ENCODE measurements around the gene DIS3L2. TPM values are rescaled to one million over a fixed set of nuclear protein-coding genes. Genes with fewer than 3 reads are reported as not detected.

DIS3L2 gene
- total RNA-seq, 4 donors from 2014 or later = 12.8 to 27.3 (median 16.8) TPM

DNA sequence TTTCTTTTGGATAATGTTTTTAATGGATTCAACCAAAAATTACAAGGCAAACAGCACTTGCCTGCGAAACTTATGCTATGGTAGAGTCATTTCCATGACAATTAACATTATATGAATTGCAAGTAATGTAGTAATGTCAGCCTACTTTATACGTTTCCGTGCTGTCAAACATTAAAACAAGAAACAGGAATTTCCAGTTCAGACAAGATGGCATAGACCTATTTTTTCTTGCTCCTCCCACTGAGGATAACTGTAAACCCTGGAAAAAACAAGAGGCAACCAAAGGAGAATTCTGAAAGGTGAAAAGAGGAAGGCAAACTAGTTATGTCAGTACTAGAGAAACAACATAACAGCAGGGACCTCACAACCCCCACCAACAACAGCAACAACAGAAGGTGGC is 170.7 kb downstream of the DIS3L2 start:
- H3K4me1 ChIP-seq = no peaks in the 10 kb centered on the region
- H3K36me3 ChIP-seq = peaks cover 0 to 19% of the 10 kb centered on the region in 2 donors
- no peak for DNase-seq
- TF ChIP-seq POLR2A (IDR thresholded peaks at IDR 0.05) = no peak
- no peak for TF ChIP-seq CTCF (IDR thresholded peaks at IDR 0.05 in 4 of 5, conservative IDR thresholded peaks at IDR 0.05 in 1 of 5)
- ATAC-seq = no peak
- intact Hi-C loops (cut with DNase I; ENCODE audit: low total_unique reads) = no loop called here
- H3K27ac ChIP-seq = no peak overlapping the region
- no peaks in the 10 kb centered on the region for H3K27me3 ChIP-seq
- no peak overlapping the region for H3K4me3 ChIP-seq
- H3K9me3 ChIP-seq = no peaks in the 10 kb centered on the region
- in situ Hi-C loops (cut with MboI; ENCODE audit: low sequenced_read_pairs in 4 of 4) = loop anchor here in 1 of 4 donors (10.0 kb wide), 1 partner anchor 207 kb away; the partner anchor contains the start of gene NPPC

DNA sequence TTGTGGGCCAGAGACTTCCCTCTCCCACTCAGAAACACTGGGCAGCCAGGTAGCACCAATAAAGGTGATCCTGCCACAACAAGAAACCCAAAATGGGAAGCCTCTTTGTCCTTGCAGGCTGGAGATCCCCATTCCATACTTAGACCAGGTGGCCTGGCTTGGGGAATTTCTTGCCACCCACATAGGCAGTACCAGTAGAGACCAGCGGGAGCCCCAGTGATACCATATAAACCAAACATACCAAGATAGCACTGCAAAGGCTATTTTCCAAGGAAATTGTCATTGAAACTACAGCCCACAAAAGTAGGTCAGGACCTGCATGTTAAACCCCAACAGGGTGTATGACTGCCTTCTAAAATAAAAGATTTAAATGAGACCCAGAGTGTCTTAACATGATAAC is 171.6 kb downstream of the DIS3L2 start:
- Histone ChIP-seq H3K27me3 (no peaks in the 10 kb centered on the region), H3K36me3 (peaks cover 0 to 19% of the 10 kb centered on the region in 2 donors), H3K27ac (no peak overlapping the region), H3K9me3 (no peaks in the 10 kb centered on the region), H3K4me1 (no peaks in the 10 kb centered on the region), H3K4me3 (no peak overlapping the region)
- in situ Hi-C loops (cut with MboI; ENCODE audit: low sequenced_read_pairs in 4 of 4) (loop anchor here in 1 of 4 donors (10.0 kb wide), 1 partner anchor 208 kb away; the partner anchor contains the start of gene NPPC), intact Hi-C loops (cut with DNase I; ENCODE audit: low total_unique reads) (no loop called here)
- DNase-seq = no peak
- no peak for ATAC-seq
- no peak for TF ChIP-seq POLR2A (IDR thresholded peaks at IDR 0.05)
- TF ChIP-seq CTCF (IDR thresholded peaks at IDR 0.05 in 4 of 5, conservative IDR thresholded peaks at IDR 0.05 in 1 of 5) = no peak

- no peak for DNase-seq
- Histone ChIP-seq H3K36me3 (peaks cover 0 to 19% of the 10 kb centered on the region in 2 donors), H3K4me1 (no peaks in the 10 kb centered on the region), H3K4me3 (no peak overlapping the region), H3K9me3 (no peaks in the 10 kb centered on the region), H3K27me3 (no peaks in the 10 kb centered on the region), H3K27ac (no peak overlapping the region)
- in situ Hi-C loops (cut with MboI; ENCODE audit: low sequenced_read_pairs in 4 of 4) = loop anchor here in 1 of 4 donors (10.0 kb wide), 1 partner anchor 210 kb away; the partner anchor contains the start of gene NPPC
- intact Hi-C loops (cut with DNase I; ENCODE audit: low total_unique reads) = no loop called here
- ATAC-seq = no peak
- TF ChIP-seq CTCF (IDR thresholded peaks at IDR 0.05 in 4 of 5, conservative IDR thresholded peaks at IDR 0.05 in 1 of 5) = no peak
- TF ChIP-seq POLR2A (IDR thresholded peaks at IDR 0.05) = no peak
Measured at GRCh38 chr2:232134939-232135338, 173.4 kb downstream of the DIS3L2 start.

DNA sequence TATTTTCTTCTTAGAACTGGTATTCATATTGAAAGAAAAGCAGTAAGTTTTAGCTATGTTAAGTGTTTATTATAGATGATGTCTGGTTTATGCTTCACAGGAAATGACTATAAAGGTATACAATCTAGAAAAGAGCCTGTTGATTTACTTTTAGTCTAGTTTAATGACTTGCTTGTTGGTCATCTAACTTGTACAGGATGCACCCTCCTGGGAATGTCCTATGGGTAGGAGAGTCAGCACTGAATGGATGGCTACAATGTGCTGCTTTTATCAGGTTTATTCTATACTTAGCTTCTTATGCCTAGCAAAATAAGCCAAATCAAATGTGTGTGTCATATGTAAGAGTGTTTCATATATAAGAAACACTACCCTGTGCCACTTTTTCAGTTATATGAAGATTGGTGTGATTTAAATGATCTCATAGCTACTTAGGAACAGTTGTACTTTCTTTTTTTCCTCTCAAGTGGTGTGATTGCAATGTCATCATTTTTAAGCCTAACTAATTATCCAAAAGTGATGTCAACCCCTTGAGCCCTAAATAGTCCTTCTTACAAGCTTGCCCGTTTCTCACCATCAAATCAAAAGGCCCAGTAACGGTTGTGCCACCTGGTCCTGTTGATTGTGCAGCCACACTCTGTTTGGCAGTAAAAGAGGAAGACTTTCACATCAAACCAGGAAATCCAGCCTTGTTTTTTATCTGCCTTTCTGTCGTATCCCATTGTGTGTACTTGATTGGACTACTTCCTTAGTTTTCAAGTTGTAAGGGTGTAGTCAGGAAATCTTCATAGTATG is 176.0 kb downstream of the DIS3L2 start:
- TF ChIP-seq CTCF (IDR thresholded peaks at IDR 0.05 in 4 of 5, conservative IDR thresholded peaks at IDR 0.05 in 1 of 5) (no peak), POLR2A (IDR thresholded peaks at IDR 0.05) (no peak)

More for the DNA sequence above, 176.0 kb downstream of the DIS3L2 start:
- H3K4me1 ChIP-seq = no peaks in the 10 kb centered on the region
- intact Hi-C loops (cut with DNase I; ENCODE audit: low total_unique reads) (loop anchor here (2.0 kb wide), 1 partner anchor 213 kb away; no protein-coding TSS in a partner anchor), in situ Hi-C loops (cut with MboI; ENCODE audit: low sequenced_read_pairs in 4 of 4) (loop anchor here in 1 of 4 donors (10.0 kb wide), 1 partner anchor 213 kb away; the partner anchor contains the start of gene NPPC)
- ATAC-seq = no peak
- no peak overlapping the region for H3K27ac ChIP-seq
- no peaks in the 10 kb centered on the region for H3K27me3 ChIP-seq
- H3K9me3 ChIP-seq = no peaks in the 10 kb centered on the region
- H3K4me3 ChIP-seq = no peak overlapping the region
- no peak for DNase-seq
- peaks cover 0 to 5% of the 10 kb centered on the region in 2 donors for H3K36me3 ChIP-seq

Data from gastrocnemius medialis (tissue), 4 donors.